Endothelial cell of umbilical vein (primary cell): ENCODE data around the gene ADAM33. TPM values are rescaled to one million over a fixed set of nuclear protein-coding genes. Genes with fewer than 3 reads are reported as not detected.

ENCODE experiments used
- BruUV-seq: library from RNA; stranded (reverse); fragments of 400-500 nt; replicated peaks from 2 replicates; lab custom pipeline; 2021; lab: Mats Ljungman, UMichigan
- CTCF ChIA-PET: fragments of 300-600, 350-600 bp; sonication (Branson Sonifier 250); formaldehyde crosslinking; loops from one replicate; lab custom pipeline; 2021; ENCODE audit warnings: antibody characterized with exemption, inconsistent platforms; lab: Charles Lee
- POLR2A ChIA-PET: fragments of 300-600, 350-600 bp; sonication (Branson Sonifier 250); formaldehyde crosslinking; loops from one replicate; lab custom pipeline; 2021; ENCODE audit warnings: antibody characterized with exemption, inconsistent platforms; lab: Charles Lee
- DNase-seq: peaks from one replicate; pipeline ENCODE4 v3.0.0-alpha.2; 2011; ENCODE audit warnings: low read depth, low spot score
- FAIRE-seq: peaks from 2 replicates; lab custom pipeline; 2011; peaks lifted over from hg19 to GRCh38; lab: Jason Lieb, UNC
- H2AFZ ChIP-seq: 2 replicates; pipeline ENCODE4 v1.6.0; 2012; ENCODE audit warnings: low read depth, low read length, control low read depth, inconsistent platforms
- H3K27ac ChIP-seq: 2 replicates; pipeline ENCODE4 v1.5.1; 2011; ENCODE audit warnings: low read depth, mild to moderate bottlenecking, control low read depth, low read length, moderate library complexity; ENCODE audit not compliant: insufficient read depth
- H3K27me3 ChIP-seq, 2 experiments: 2 replicates each; pipeline versions ENCODE4 v1.6.0 to v1.6.1; 2011; ENCODE audit warnings: low read length in 2 of 2, mixed read lengths in 1 of 2; ENCODE audit not compliant: control insufficient read depth in 2 of 2, insufficient read depth in 2 of 2
- H3K36me3 ChIP-seq, 2 experiments: 2 replicates in 1 of 2; 3 replicates in 1 of 2; pipeline ENCODE4 v1.5.1; 2011; ENCODE audit warnings: low read length in 2 of 2, mild to moderate bottlenecking in 1 of 2, moderate library complexity in 1 of 2; ENCODE audit not compliant: control insufficient read depth in 2 of 2, insufficient read depth in 2 of 2; ENCODE audit errors: extremely low read depth in 1 of 2
- H3K4me1 ChIP-seq: 3 replicates; pipeline ENCODE4 v1.5.1; 2011; ENCODE audit warnings: mild to moderate bottlenecking, low read length; ENCODE audit not compliant: control insufficient read depth, insufficient read depth; ENCODE audit errors: extremely low read depth
- H3K4me2 ChIP-seq: 2 replicates; pipeline ENCODE4 v1.6.1; 2011; ENCODE audit warnings: low read length, control low read depth, mixed read lengths; ENCODE audit not compliant: insufficient read depth
- H3K4me3 ChIP-seq, 3 experiments: fragments of 200-600 bp in 1 of 3; sonication (generic), shearing (Covaris generic) in 1 of 3; replicated peaks in 1 of 3; 2 replicates each; pipeline ENCODE4 v1.5.1; 2011 to 2016; ENCODE audit warnings: control low read depth in 3 of 3, low read length in 3 of 3, mild to moderate bottlenecking in 2 of 3, inconsistent platforms in 1 of 3, low read depth in 1 of 3, moderate library complexity in 1 of 3; ENCODE audit not compliant: insufficient read depth in 1 of 3
- H3K79me2 ChIP-seq: 2 replicates; pipeline ENCODE4 v1.6.0; 2012; ENCODE audit warnings: low read length, inconsistent platforms; ENCODE audit not compliant: control insufficient read depth, insufficient read depth
- H3K9ac ChIP-seq: replicated peaks from 2 replicates; pipeline ENCODE3; 2011; ENCODE audit warnings: low read length, control low read depth; ENCODE audit not compliant: insufficient read depth; ENCODE audit errors: extremely low read depth
- H3K9me1 ChIP-seq: replicated peaks from 3 replicates; pipeline ENCODE4 v1.6.0; 2011; ENCODE audit warnings: mild to moderate bottlenecking, low read length; ENCODE audit not compliant: control insufficient read depth, insufficient read depth; ENCODE audit errors: extremely low read depth
- H3K9me3 ChIP-seq: replicated peaks from 2 replicates; pipeline ENCODE4 v1.5.1; 2012; ENCODE audit warnings: low read length, inconsistent platforms; ENCODE audit not compliant: control insufficient read depth, insufficient read depth
- H4K20me1 ChIP-seq: replicated peaks from 2 replicates; pipeline ENCODE3; 2011; ENCODE audit warnings: mild to moderate bottlenecking, low read length; ENCODE audit not compliant: control insufficient read depth, insufficient read depth; ENCODE audit errors: extremely low read depth
- EZH2 ChIP-seq: IDR thresholded peaks from 2 replicates; pipeline ENCODE4 v1.6.1; 2012; ENCODE audit warnings: borderline replicate concordance, low read depth, mild to moderate bottlenecking, moderate library complexity, low read length, inconsistent platforms; ENCODE audit not compliant: severe bottlenecking
- FOS ChIP-seq: IDR thresholded peaks from 2 replicates; pipeline ENCODE4 v1.6.1; 2011; ENCODE audit warnings: mild to moderate bottlenecking, low read length, moderate library complexity, borderline replicate concordance; ENCODE audit not compliant: insufficient read depth
- GATA2 ChIP-seq: IDR thresholded peaks from 2 replicates; pipeline ENCODE4 v1.7.0; 2011; ENCODE audit warnings: low read depth, mild to moderate bottlenecking, moderate library complexity, mixed read lengths, low read length; ENCODE audit not compliant: insufficient read length, insufficient read depth
- JUN ChIP-seq: IDR thresholded peaks from 2 replicates; pipeline ENCODE4 v1.6.1; 2011; ENCODE audit warnings: borderline replicate concordance, low read depth; ENCODE audit not compliant: insufficient read length, insufficient read depth
- MYC ChIP-seq: IDR thresholded peaks from one replicate; pipeline ENCODE4 v1.6.1; 2011; ENCODE audit warnings: mild to moderate bottlenecking, low read depth, low read length
- POLR2AphosphoS5 ChIP-seq: IDR thresholded peaks from 2 replicates; pipeline ENCODE4 v1.6.1; 2012; ENCODE audit warnings: low read depth, mild to moderate bottlenecking, control low read depth, low read length, moderate library complexity; ENCODE audit not compliant: insufficient read depth
- dilution Hi-C: fragments of 300-500 bp; cut with MboI; formaldehyde crosslinking; loops from one replicate; pipeline ENCODE4 v1.15.0; 2019; ENCODE audit warnings: low sequenced_read_pairs; ENCODE audit not compliant: extremely low pct_ligation_motif_present
- intact Hi-C: fragments of 100-400 bp; cut with micrococcal nuclease; formaldehyde crosslinking; loops from one replicate; pipeline ENCODE4 v1.10.0; 2022
- polyA plus RNA-seq, 4 experiments: library from polyadenylated mRNA; depleted of rRNA in 3 of 4; stranded (reverse) in 3 of 4; unstranded in 1 of 4; fragments of >200 nt; gene quantifications; 2 replicates each; pipeline versions ENCODE4 v1.2.1 to v1.2.3, GENCODE V29; 2011 to 2012; ENCODE audit warnings: missing spikeins in 1 of 4
- total RNA-seq: library from RNA; stranded (reverse); gene quantifications from 2 replicates; pipeline ENCODE4 v1.2.3, GENCODE V29; 2021
- TF ChIP-seq, protein P1 (sequence below), 2 donors: IDR thresholded peaks; 1 replicate in 1 of 2; 2 replicates in 1 of 2; pipeline ENCODE4 v1.5.1; 2011; ENCODE audit warnings: low read length in 2 of 2, mild to moderate bottlenecking in 2 of 2, moderate library complexity in 2 of 2, control low read depth in 1 of 2, inconsistent platforms in 1 of 2, low read depth in 1 of 2; ENCODE audit not compliant: insufficient read depth in 1 of 2; ENCODE audit errors: extremely low read depth in 1 of 2

Gene ADAM33
- total and polyA plus RNA-seq, 2 donors (not counting 3 experiments of a cell fraction or from before 2014, with no cell fraction given) = 0.06 to 0.18 TPM

DNA sequence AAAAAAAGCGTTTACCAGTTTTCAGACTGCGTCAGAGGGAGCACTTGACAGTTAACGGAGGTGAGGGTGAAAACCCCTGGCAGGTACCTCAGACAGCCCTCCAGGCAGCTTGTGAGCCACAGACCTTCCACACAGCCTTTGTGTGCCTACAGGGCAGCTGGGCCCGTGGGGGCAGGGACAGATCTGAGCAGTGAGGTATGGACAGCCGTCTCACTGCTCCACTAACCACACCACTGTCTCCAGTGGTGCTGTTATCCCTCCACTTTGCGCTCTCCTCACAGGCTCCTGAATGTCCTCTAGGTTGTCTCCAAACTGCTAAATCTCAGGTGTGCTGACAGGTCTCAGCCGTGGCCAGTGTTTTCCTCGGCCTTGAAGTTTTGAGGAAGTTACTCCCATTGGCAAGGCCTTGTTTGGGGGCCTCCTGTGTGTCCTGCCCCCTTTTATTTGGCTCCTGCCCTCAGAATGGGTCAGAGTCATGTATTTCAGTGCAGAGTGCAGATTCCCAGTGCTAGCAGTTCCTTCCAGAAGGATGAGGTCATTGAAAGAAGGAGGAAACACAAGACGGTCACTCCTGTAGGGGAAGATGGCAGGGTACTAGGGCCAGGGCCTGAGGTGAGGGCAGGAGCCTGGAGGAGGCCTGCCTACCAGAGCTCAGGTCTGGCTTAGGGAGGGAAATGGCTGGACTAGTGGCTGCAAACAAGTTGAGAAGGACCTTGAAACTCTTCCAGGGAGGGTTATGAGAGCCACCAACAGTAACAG lies 30.4 kb downstream of the ADAM33 start:
- Histone ChIP-seq H2AFZ (no peak overlapping the region), H3K4me1 (no peaks in the 10 kb centered on the region), H3K79me2 (no peaks in the 10 kb centered on the region), H3K36me3 (no peaks in the 10 kb centered on the region), H3K27ac (no peak overlapping the region), H3K9ac (no peak overlapping the region), H3K4me2 (no peak overlapping the region), H3K9me1 (no peaks in the 10 kb centered on the region), H3K4me3 (no peak overlapping the region), H3K27me3 (no peaks in the 10 kb centered on the region), H4K20me1 (no peaks in the 10 kb centered on the region), H3K9me3 (no peaks in the 10 kb centered on the region)
- CTCF ChIA-PET = interaction anchor here (0.8 to 1.2 kb wide), 2 partner anchors 59 to 88 kb away, joined by 3 read pairs; no protein-coding TSS in a partner anchor
- dilution Hi-C loops = no loop called here
- DNase-seq (no peak), FAIRE-seq (no peak)
- intact Hi-C loops = no loop called here
- no TSS peak for BruUV-seq
- POLR2A ChIA-PET = no interaction called here
- no peak for TF ChIP-seq EZH2
- no peak for TF ChIP-seq MYC
- TF ChIP-seq GATA2 = no peak
- no peak for TF ChIP-seq FOS

DNA sequence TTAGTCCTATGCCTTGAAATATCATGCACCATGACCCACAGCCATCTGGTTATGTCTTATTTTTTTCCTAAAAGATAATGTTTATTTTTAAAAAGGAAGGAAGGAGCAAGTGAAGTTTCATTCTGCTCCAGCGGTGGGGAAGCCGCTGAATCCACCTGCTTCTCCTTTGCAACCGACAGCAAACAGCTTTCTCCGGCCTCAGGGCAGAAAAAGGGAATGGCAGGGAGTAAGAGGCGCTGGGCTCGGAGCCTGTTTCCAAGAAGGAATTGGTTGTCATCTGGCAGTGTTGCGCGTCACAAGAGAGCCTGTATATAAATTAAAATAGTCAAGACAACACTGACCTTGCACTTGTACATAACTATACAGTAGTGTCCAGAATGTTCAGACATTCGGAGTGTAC lies 32.9 kb downstream of the ADAM33 start:
- H3K9me3 ChIP-seq = no peaks in the 10 kb centered on the region
- H3K4me1 ChIP-seq = no peaks in the 10 kb centered on the region
- H3K9me1 ChIP-seq = no peaks in the 10 kb centered on the region
- no peak overlapping the region for H3K4me2 ChIP-seq
- no TSS peak for BruUV-seq
- dilution Hi-C loops (no loop called here), intact Hi-C loops (no loop called here)
- no peaks in the 10 kb centered on the region for H4K20me1 ChIP-seq
- peaks cover 0 to 3% of the 10 kb centered on the region in 2 experiments for H3K36me3 ChIP-seq
- ChIA-PET CTCF (interaction anchor here (1.1 kb wide), 1 partner anchor 10 kb away, joined by 3 read pairs; no protein-coding TSS in a partner anchor), POLR2A (no interaction called here)
- no peak for FAIRE-seq
- no peak overlapping the region for H3K27ac ChIP-seq
- H3K79me2 ChIP-seq = no peaks in the 10 kb centered on the region
- H2AFZ ChIP-seq = no peak overlapping the region
- TF ChIP-seq JUN (no peak), FOS (no peak), EZH2 (no peak), MYC (no peak), GATA2 (no peak), POLR2AphosphoS5 (no peak)
- TF ChIP-seq, protein P1, sequence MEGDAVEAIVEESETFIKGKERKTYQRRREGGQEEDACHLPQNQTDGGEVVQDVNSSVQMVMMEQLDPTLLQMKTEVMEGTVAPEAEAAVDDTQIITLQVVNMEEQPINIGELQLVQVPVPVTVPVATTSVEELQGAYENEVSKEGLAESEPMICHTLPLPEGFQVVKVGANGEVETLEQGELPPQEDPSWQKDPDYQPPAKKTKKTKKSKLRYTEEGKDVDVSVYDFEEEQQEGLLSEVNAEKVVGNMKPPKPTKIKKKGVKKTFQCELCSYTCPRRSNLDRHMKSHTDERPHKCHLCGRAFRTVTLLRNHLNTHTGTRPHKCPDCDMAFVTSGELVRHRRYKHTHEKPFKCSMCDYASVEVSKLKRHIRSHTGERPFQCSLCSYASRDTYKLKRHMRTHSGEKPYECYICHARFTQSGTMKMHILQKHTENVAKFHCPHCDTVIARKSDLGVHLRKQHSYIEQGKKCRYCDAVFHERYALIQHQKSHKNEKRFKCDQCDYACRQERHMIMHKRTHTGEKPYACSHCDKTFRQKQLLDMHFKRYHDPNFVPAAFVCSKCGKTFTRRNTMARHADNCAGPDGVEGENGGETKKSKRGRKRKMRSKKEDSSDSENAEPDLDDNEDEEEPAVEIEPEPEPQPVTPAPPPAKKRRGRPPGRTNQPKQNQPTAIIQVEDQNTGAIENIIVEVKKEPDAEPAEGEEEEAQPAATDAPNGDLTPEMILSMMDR (IDR thresholded peaks at IDR 0.05; ENCODE audit: extremely low read depth in 1 of 2, insufficient read depth in 1 of 2, low read depth in 1 of 2, low read length in 2 of 2) = no peak
- H3K27me3 ChIP-seq = no peaks in the 10 kb centered on the region
- no peak overlapping the region for H3K9ac ChIP-seq
- H3K4me3 ChIP-seq = no peak overlapping the region
- DNase-seq = no peak
